ENCODE measurements around the gene TRMT61A.
"Not testable (repeated sequence)": the region's sequence is repeated elsewhere in the genome, so short reads cannot be mapped to it uniquely, and the experiment has no call there.

Gene TRMT61A

GRCh38 chr14:103510724-103511693 lies 18.0 kb upstream of the TRMT61A start:
- Histone ChIP-seq H3K4me1 (ENCODE audit: control insufficient read depth, insufficient read depth, low read length) (peaks cover 18% of the 10 kb centered on the region), H3K36me3 (ENCODE audit: insufficient read depth, low read length) (peaks cover 41% of the 10 kb centered on the region), H3K4me3 (ENCODE audit: low read length) (no peak overlapping the region), H3K9ac (ENCODE audit: low read depth, low read length) (no peak overlapping the region), H3K9me3 (replicated peaks; ENCODE audit: low read length) (no peaks in the 10 kb centered on the region), H3K4me2 (ENCODE audit: low read length) (no peak overlapping the region), H3K27me3 (ENCODE audit: control insufficient read depth, insufficient read depth, low read length) (no peaks in the 10 kb centered on the region)

- not testable (repeated sequence) for H3K4me3 ChIP-seq (ENCODE audit: low read length); H3K9me3 ChIP-seq (replicated peaks; ENCODE audit: low read length); H3K27me3 ChIP-seq (ENCODE audit: control insufficient read depth, insufficient read depth, low read length)
- peaks cover 18% of the 10 kb centered on the region for H3K4me1 ChIP-seq (ENCODE audit: control insufficient read depth, insufficient read depth, low read length)
- peak overlapping the region; percentile 18 for H3K4me2 ChIP-seq (ENCODE audit: low read length)
- peak overlapping the region; percentile 41 for H3K9ac ChIP-seq (ENCODE audit: low read depth, low read length)
- peaks cover 37% of the 10 kb centered on the region for H3K36me3 ChIP-seq (ENCODE audit: insufficient read depth, low read length)
Observed at GRCh38 chr14:103512180-103512579, 16.8 kb upstream of the TRMT61A start.

- H3K4me3 ChIP-seq (ENCODE audit: low read length), result no peak overlapping the region
- peak overlapping the region; percentile 18 for H3K4me2 ChIP-seq (ENCODE audit: low read length)
- H3K27me3 ChIP-seq (ENCODE audit: control insufficient read depth, insufficient read depth, low read length), result no peaks in the 10 kb centered on the region
- H3K9ac ChIP-seq (ENCODE audit: low read depth, low read length), result peak overlapping the region; percentile 41
- peaks cover 18% of the 10 kb centered on the region for H3K4me1 ChIP-seq (ENCODE audit: control insufficient read depth, insufficient read depth, low read length)
- H3K9me3 ChIP-seq (replicated peaks; ENCODE audit: low read length), result no peaks in the 10 kb centered on the region
- peaks cover 29% of the 10 kb centered on the region for H3K36me3 ChIP-seq (ENCODE audit: insufficient read depth, low read length)
Observed at GRCh38 chr14:103512701-103513611, 16.0 kb upstream of the TRMT61A start.

- no peaks in the 10 kb centered on the region for H3K9me3 ChIP-seq (replicated peaks; ENCODE audit: low read length)
- no peak overlapping the region for H3K9ac ChIP-seq (ENCODE audit: low read depth, low read length)
- H3K36me3 ChIP-seq (ENCODE audit: insufficient read depth, low read length), result peaks cover 17% of the 10 kb centered on the region
- no peak overlapping the region for H3K4me3 ChIP-seq (ENCODE audit: low read length)
- H3K4me1 ChIP-seq (ENCODE audit: control insufficient read depth, insufficient read depth, low read length), result peaks cover 22% of the 10 kb centered on the region
- H3K4me2 ChIP-seq (ENCODE audit: low read length), result no peak overlapping the region
- no peaks in the 10 kb centered on the region for H3K27me3 ChIP-seq (ENCODE audit: control insufficient read depth, insufficient read depth, low read length)
Observed at GRCh38 chr14:103514596-103515421, 14.2 kb upstream of the TRMT61A start.

- no peak overlapping the region for H3K4me3 ChIP-seq (ENCODE audit: low read length)
- H3K4me2 ChIP-seq (ENCODE audit: low read length), result no peak overlapping the region
- peaks cover 4% of the 10 kb centered on the region for H3K36me3 ChIP-seq (ENCODE audit: insufficient read depth, low read length)
- peaks cover 31% of the 10 kb centered on the region for H3K4me1 ChIP-seq (ENCODE audit: control insufficient read depth, insufficient read depth, low read length)
- no peaks in the 10 kb centered on the region for H3K9me3 ChIP-seq (replicated peaks; ENCODE audit: low read length)
- H3K27me3 ChIP-seq (ENCODE audit: control insufficient read depth, insufficient read depth, low read length), result peaks cover 5% of the 10 kb centered on the region
- no peak overlapping the region for H3K9ac ChIP-seq (ENCODE audit: low read depth, low read length)
Observed at GRCh38 chr14:103516426-103517173, 12.4 kb upstream of the TRMT61A start.

GRCh38 chr14:103517174-103517566 lies 11.8 kb upstream of the TRMT61A start:
- no peak overlapping the region for H3K4me2 ChIP-seq (ENCODE audit: low read length)
- peaks cover 4% of the 10 kb centered on the region for H3K36me3 ChIP-seq (ENCODE audit: insufficient read depth, low read length)
- no peak overlapping the region for H3K4me3 ChIP-seq (ENCODE audit: low read length)
- no peak overlapping the region for H3K9ac ChIP-seq (ENCODE audit: low read depth, low read length)
- H3K4me1 ChIP-seq (ENCODE audit: control insufficient read depth, insufficient read depth, low read length), result peaks cover 34% of the 10 kb centered on the region
- peaks cover 8% of the 10 kb centered on the region for H3K27me3 ChIP-seq (ENCODE audit: control insufficient read depth, insufficient read depth, low read length)
- H3K9me3 ChIP-seq (replicated peaks; ENCODE audit: low read length), result no peaks in the 10 kb centered on the region

GRCh38 chr14:103517721-103518421 lies 11.1 kb upstream of the TRMT61A start:
- peaks cover 31% of the 10 kb centered on the region for H3K4me1 ChIP-seq (ENCODE audit: control insufficient read depth, insufficient read depth, low read length)
- H3K4me3 ChIP-seq (ENCODE audit: low read length), result no peak overlapping the region
- no peak overlapping the region for H3K9ac ChIP-seq (ENCODE audit: low read depth, low read length)
- H3K27me3 ChIP-seq (ENCODE audit: control insufficient read depth, insufficient read depth, low read length), result peaks cover 14% of the 10 kb centered on the region
- no peaks in the 10 kb centered on the region for H3K9me3 ChIP-seq (replicated peaks; ENCODE audit: low read length)
- no peak overlapping the region for H3K4me2 ChIP-seq (ENCODE audit: low read length)
- H3K36me3 ChIP-seq (ENCODE audit: insufficient read depth, low read length), result peaks cover 4% of the 10 kb centered on the region

- Histone ChIP-seq H3K4me2 (ENCODE audit: low read length) (no peak overlapping the region), H3K4me1 (ENCODE audit: control insufficient read depth, insufficient read depth, low read length) (peaks cover 27% of the 10 kb centered on the region), H3K4me3 (ENCODE audit: low read length) (no peak overlapping the region), H3K9ac (ENCODE audit: low read depth, low read length) (no peak overlapping the region), H3K27me3 (ENCODE audit: control insufficient read depth, insufficient read depth, low read length) (peaks cover 20% of the 10 kb centered on the region), H3K9me3 (replicated peaks; ENCODE audit: low read length) (no peaks in the 10 kb centered on the region), H3K36me3 (ENCODE audit: insufficient read depth, low read length) (peaks cover 4% of the 10 kb centered on the region)
Observed at GRCh38 chr14:103518422-103519042, 10.5 kb upstream of the TRMT61A start.

GRCh38 chr14:103519043-103519836 lies 9.8 kb upstream of the TRMT61A start:
- peaks cover 23% of the 10 kb centered on the region for H3K4me1 ChIP-seq (ENCODE audit: control insufficient read depth, insufficient read depth, low read length)
- no peak overlapping the region for H3K4me3 ChIP-seq (ENCODE audit: low read length)
- no peaks in the 10 kb centered on the region for H3K9me3 ChIP-seq (replicated peaks; ENCODE audit: low read length)
- H3K36me3 ChIP-seq (ENCODE audit: insufficient read depth, low read length), result peaks cover 4% of the 10 kb centered on the region
- H3K27me3 ChIP-seq (ENCODE audit: control insufficient read depth, insufficient read depth, low read length), result peaks cover 27% of the 10 kb centered on the region
- H3K4me2 ChIP-seq (ENCODE audit: low read length), result no peak overlapping the region
- no peak overlapping the region for H3K9ac ChIP-seq (ENCODE audit: low read depth, low read length)
